ENCODE measurements around the gene TNFAIP8L1.

Gene TNFAIP8L1

DNA sequence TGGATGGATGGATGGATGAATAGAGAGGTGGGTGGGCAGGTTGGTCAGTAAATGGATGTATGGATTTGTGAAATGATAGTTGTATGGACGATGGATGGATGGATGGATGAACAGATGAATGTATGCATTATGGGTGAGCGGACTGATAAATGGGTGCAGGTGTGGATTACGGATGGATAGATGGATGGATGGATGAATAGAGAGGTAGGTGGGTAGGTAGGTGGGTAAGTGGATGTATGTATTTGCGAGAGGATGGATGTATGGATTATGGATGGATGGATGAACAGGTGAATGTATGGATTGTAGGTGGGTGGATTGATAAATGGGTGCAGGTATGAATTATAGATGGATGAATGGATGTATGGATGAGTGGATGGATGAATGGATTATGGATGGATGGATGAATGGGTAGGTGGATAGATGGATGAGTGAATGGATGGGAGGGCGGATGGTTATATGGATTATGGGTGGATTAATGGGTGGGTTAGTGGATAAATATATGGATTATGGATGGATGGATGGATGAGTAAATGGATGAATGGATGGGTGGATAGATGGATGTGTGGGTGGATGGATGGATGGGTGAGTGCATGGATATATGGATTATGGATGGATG lies 37.0 kb upstream of the TNFAIP8L1 start:
- DNase-seq (ENCODE audit: low spot score) = no peak
- TF ChIP-seq, protein P1, sequence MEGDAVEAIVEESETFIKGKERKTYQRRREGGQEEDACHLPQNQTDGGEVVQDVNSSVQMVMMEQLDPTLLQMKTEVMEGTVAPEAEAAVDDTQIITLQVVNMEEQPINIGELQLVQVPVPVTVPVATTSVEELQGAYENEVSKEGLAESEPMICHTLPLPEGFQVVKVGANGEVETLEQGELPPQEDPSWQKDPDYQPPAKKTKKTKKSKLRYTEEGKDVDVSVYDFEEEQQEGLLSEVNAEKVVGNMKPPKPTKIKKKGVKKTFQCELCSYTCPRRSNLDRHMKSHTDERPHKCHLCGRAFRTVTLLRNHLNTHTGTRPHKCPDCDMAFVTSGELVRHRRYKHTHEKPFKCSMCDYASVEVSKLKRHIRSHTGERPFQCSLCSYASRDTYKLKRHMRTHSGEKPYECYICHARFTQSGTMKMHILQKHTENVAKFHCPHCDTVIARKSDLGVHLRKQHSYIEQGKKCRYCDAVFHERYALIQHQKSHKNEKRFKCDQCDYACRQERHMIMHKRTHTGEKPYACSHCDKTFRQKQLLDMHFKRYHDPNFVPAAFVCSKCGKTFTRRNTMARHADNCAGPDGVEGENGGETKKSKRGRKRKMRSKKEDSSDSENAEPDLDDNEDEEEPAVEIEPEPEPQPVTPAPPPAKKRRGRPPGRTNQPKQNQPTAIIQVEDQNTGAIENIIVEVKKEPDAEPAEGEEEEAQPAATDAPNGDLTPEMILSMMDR (IDR thresholded peaks at IDR 0.05; ENCODE audit: extremely low read depth, missing control alignments) = no peak

DNA sequence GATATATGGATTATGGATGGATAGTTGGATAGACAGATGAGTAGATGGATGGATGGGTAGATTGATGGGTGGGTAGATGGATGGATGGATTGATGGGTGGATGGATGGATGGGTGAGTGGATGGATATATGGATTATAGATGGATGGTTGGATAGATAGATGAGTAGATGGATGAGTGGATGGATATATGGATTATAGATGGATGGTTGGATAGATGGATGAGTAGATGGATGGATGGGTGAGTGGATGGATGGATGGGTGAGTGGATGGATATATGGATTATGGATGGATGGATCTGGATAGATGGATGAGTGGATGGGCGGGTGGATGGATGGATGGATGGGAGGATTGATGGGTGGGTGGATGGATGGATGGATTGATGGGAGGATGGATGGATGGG lies 36.4 kb upstream of the TNFAIP8L1 start:
- TF ChIP-seq, protein P1 (IDR thresholded peaks at IDR 0.05; ENCODE audit: extremely low read depth, missing control alignments) = no peak
- no peak for DNase-seq (ENCODE audit: low spot score)

DNA sequence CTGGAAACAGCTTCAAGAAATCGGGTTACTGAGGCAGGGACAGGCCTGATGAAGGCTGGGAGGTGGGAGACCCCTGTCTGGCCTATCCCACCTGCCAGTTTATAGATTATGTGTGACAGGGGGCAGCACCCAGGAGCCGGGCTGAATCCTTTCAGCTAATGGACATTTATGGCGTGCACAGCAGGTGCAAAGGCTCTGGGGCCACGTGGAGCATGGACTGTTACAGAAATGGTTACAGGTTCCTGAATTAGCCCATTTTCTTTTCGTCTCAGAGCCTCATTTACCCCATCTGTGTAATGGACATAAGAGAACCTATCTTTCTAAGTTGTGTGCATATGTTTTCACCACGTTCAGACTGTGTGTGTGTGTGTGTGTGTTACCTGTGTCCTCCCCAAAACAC lies 34.4 kb upstream of the TNFAIP8L1 start:
- no peak for DNase-seq (ENCODE audit: low spot score)
- TF ChIP-seq, protein P1 (IDR thresholded peaks at IDR 0.05; ENCODE audit: extremely low read depth, missing control alignments) = no peak

DNA sequence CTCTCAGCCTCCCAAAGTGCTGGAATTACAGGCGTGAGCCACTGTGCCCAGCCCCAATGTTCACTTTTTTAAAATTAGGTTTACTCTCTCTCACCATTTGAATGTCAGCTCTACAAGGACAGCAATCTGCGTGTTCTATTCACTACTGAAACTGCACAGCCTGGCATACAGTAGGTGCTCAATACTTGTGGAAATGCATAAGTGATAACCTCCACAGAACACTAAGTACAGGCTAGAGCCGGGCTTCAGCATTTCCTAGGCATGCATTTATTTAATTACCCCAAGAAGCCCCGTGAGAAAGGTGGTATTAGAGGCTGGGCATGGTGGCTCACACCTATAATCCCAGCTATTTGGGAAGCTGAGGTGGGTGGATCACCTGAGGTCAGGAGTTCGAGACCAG lies 33.1 kb upstream of the TNFAIP8L1 start:
- no peak for DNase-seq (ENCODE audit: low spot score)
- TF ChIP-seq, protein P1 (IDR thresholded peaks at IDR 0.05; ENCODE audit: extremely low read depth, missing control alignments) = no peak

DNA sequence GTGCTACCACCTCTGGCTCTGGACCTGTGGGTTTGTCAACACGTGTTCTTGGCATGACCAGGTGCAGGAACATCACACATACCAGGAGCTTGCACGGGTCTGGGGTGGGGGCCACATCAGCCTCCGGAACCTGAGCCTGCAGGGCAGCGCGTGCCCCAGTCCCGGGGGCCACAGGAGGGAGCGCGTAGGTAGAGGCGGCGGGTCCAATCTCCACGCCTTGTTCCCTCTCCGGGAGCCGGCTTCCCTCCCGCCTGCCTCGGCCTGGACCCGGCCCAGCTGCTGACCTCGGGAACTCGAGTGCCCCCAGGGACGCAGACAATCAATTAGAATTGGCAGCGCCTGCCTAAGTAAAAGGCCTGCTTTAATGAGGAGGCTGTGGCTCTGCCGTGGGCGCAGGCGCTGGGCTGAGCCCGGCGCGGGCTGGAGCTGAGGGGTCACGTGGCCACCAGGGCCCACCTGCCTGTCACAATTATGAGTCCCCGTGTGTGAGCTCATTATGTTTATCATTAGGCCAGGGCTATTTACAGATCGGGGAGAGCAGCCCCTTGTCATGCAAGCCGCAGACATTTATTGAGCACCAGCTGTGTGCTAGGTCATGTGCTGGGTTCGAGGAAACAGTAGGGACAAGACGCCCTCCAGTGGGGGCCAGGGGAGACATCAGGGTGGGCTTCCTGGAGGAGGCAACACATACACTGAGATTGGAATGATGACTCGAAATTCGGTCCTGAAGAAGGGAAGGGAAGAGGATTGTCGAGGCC lies 32.2 kb upstream of the TNFAIP8L1 start:
- DNase-seq (ENCODE audit: low spot score) = no peak
- TF ChIP-seq, protein P1 (IDR thresholded peaks at IDR 0.05; ENCODE audit: extremely low read depth, missing control alignments) = no peak

DNA sequence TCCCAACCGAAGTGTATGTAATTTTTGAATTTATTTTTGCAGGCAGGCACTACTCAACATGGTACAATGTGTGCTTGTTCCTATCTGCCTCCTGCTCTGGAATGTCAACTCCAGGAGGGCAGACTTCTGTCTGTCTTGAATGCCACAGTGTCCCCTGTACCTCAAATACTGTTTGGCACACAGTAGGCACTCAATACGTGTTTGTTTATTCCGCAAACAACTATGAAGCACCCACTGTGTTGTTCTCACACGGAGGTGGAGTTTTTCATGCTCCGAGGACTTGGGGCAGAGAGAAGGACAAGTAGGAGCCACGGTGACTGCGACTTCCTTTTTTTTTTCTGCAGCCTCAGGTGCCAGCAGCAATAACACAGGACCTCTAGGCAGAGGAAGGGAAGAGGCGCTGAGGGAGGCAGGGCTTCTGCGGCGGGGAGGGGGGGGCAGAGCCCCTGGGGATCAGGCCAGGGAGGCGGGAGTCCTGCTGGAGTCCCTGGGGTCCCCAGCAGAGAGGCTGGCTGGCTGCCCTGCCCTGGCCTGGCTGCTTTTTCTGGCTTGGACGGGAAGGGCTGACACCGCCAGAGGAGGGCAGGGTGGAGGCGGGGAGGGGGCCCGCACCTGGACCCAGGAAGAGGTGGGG lies 29.3 kb upstream of the TNFAIP8L1 start:
- no peak for DNase-seq (ENCODE audit: low spot score)
- TF ChIP-seq, protein P1 (IDR thresholded peaks at IDR 0.05; ENCODE audit: extremely low read depth, missing control alignments) = no peak

DNA sequence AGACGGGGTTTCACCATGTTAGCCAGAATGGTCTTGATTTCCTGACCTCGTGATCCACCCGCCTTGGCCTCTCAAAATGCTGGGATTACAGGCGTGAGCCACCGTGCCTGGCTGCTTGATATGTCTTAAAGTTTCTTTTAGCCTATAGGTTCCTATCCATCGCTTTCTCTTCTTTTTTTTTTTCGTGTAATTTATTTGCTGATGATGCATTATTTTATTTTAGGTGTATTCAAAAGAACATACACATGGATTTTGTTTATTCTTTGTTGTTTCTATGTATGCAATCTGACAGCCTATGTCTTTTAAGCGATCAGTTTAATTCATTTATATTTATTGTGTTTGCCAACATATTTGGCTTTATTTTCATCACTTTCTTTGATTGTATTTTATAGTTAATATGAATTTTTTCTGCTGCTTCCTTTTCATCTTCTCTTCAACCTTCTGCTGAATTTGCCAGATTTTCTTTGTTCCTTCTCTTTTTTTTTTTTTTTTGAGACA lies 26.0 kb upstream of the TNFAIP8L1 start:
- TF ChIP-seq, protein P1 (IDR thresholded peaks at IDR 0.05; ENCODE audit: extremely low read depth, missing control alignments) = no peak

More for the DNA sequence above, 26.0 kb upstream of the TNFAIP8L1 start:
- DNase-seq (ENCODE audit: low spot score) = no peak

All from GM20000 (cell line).